GM18951 (cell line): ENCODE results near the gene SUOX.
"Not testable (repeated sequence)": the region's sequence is repeated elsewhere in the genome, so short reads cannot be mapped to it uniquely, and the experiment has no call there.

ENCODE experiments used
- POLR2A ChIP-seq: IDR thresholded peaks from 4 replicates; pipeline ENCODE4 v1.6.1; 2011; ENCODE audit warnings: mild to moderate bottlenecking; ENCODE audit not compliant: insufficient read length, insufficient read depth; ENCODE audit errors: extremely low read depth
- in situ Hi-C: fragments of 300-500 bp; cut with MboI; formaldehyde crosslinking; loops from one replicate; pipeline ENCODE4 v1.12.0; 2022; ENCODE audit warnings: low sequenced_read_pairs, mixed read lengths, inconsistent platforms; ENCODE audit not compliant: unreplicated experiment

Gene SUOX

GRCh38 chr12:55995366-55995765 lies 1.7 kb upstream of the SUOX start:
- in situ Hi-C loops: loop anchor here (10.0 kb wide), 1 partner anchor 109 kb away; the partner anchor contains the start of gene PA2G4
- TF ChIP-seq POLR2A: no peak

GRCh38 chr12:55996201-55996714 lies 818 bp upstream of the SUOX start:
- TF ChIP-seq POLR2A: no peak
- in situ Hi-C loops: loop anchor here (10.0 kb wide), 1 partner anchor 109 kb away; the partner anchor contains the start of gene PA2G4

- TF ChIP-seq POLR2A: no peak
- in situ Hi-C loops: loop anchor here (10.0 kb wide), 1 partner anchor 107 kb away; the partner anchor contains the start of gene PA2G4
Observed at GRCh38 chr12:55997535-55997859, 421 bp downstream of the SUOX start.

- in situ Hi-C loops: loop anchor here (10.0 kb wide), 1 partner anchor 105 kb away; the partner anchor contains the start of gene PA2G4
Observed at GRCh38 chr12:55999522-55999921, 2.4 kb downstream of the SUOX start.

GRCh38 chr12:55999999-56000540 lies 3.0 kb downstream of the SUOX start:
- in situ Hi-C loops: loop anchor here (10.0 kb wide), 1 partner anchor 105 kb away; the partner anchor contains the start of gene PA2G4

GRCh38 chr12:56001487-56002100 lies 4.5 kb downstream of the SUOX start:
- in situ Hi-C loops: no loop called here
- TF ChIP-seq POLR2A: no peak

- in situ Hi-C loops: not testable (repeated sequence)
Observed at GRCh38 chr12:56003376-56003775, 6.3 kb downstream of the SUOX start.

GRCh38 chr12:56004211-56004610 lies 7.1 kb downstream of the SUOX start:
- in situ Hi-C loops: no loop called here
- no peak for TF ChIP-seq POLR2A

GRCh38 chr12:56007564-56008559 lies 10.8 kb downstream of the SUOX start:
- in situ Hi-C loops: no loop called here
- TF ChIP-seq POLR2A: peak; percentile 15

- TF ChIP-seq POLR2A: no peak
- in situ Hi-C loops: no loop called here
Observed at GRCh38 chr12:56010111-56010570, 13.1 kb downstream of the SUOX start.

- in situ Hi-C loops: no loop called here
- no peak for TF ChIP-seq POLR2A
Observed at GRCh38 chr12:56011509-56012090, 14.5 kb downstream of the SUOX start.

- in situ Hi-C loops: no loop called here
- no peak for TF ChIP-seq POLR2A
Observed at GRCh38 chr12:56013482-56013881, 16.4 kb downstream of the SUOX start.

- in situ Hi-C loops: no loop called here
- TF ChIP-seq POLR2A: no peak
Observed at GRCh38 chr12:56014205-56014604, 17.1 kb downstream of the SUOX start.
